BLaER1 (cell line): Measurements from ENCODE around the gene FOXJ1.

Experiments
- H3K27ac ChIP-seq: shearing (Covaris generic); formaldehyde crosslinking; 2 replicates; pipeline ENCODE4 v1.8.1; 2022
- H3K27me3 ChIP-seq: shearing (Covaris generic); formaldehyde crosslinking; 2 replicates; pipeline ENCODE4 v1.8.1; 2022
- H3K36me3 ChIP-seq: shearing (Covaris generic); formaldehyde crosslinking; 2 replicates; pipeline ENCODE4 v1.8.1; 2022
- H3K4me1 ChIP-seq: shearing (Covaris generic); formaldehyde crosslinking; 2 replicates; pipeline ENCODE4 v1.8.1; 2022
- H3K4me2 ChIP-seq: shearing (Covaris generic); formaldehyde crosslinking; 2 replicates; pipeline ENCODE4 v1.8.1; 2022
- H3K4me3 ChIP-seq: shearing (Covaris generic); formaldehyde crosslinking; 2 replicates; pipeline ENCODE4 v1.8.1; 2022
- H3K9ac ChIP-seq: shearing (Covaris generic); formaldehyde crosslinking; 2 replicates; pipeline ENCODE4 v1.8.1; 2022
- H3K9me3 ChIP-seq: shearing (Covaris generic); formaldehyde crosslinking; 2 replicates; pipeline ENCODE4 v1.8.1; 2022
- H4K20me1 ChIP-seq: shearing (Covaris generic); formaldehyde crosslinking; 2 replicates; pipeline ENCODE4 v1.8.1; 2022
- Cebpa-rat ChIP-seq: shearing (Covaris generic); IDR thresholded peaks from 2 replicates; pipeline ENCODE4 v1.8.1; 2022

The FOXJ1 gene

GRCh38 chr17:76111956-76112355 lies 29.1 kb downstream of the FOXJ1 start:
- H3K36me3 ChIP-seq: no peaks in the 10 kb centered on the region
- peaks cover under 1% of the 10 kb centered on the region; the same call in 1 of the 2 replicates for H3K4me1 ChIP-seq
- H3K9me3 ChIP-seq: peaks cover 6% of the 10 kb centered on the region; the same call in 1 of the 2 replicates
- no peak for TF ChIP-seq Cebpa-rat
- no peaks in the 10 kb centered on the region for H3K27me3 ChIP-seq
- no peak overlapping the region for H3K4me3 ChIP-seq
- H4K20me1 ChIP-seq: no peaks in the 10 kb centered on the region
- H3K4me2 ChIP-seq: no peak overlapping the region
- no peak overlapping the region for H3K27ac ChIP-seq
- H3K9ac ChIP-seq: no peak overlapping the region

- Histone ChIP-seq H3K9ac (no peak overlapping the region), H3K9me3 (no peaks in the 10 kb centered on the region), H3K4me3 (no peak overlapping the region), H3K36me3 (no peaks in the 10 kb centered on the region), H3K4me1 (peaks cover 25% of the 10 kb centered on the region), H4K20me1 (no peaks in the 10 kb centered on the region), H3K27ac (no peak overlapping the region), H3K4me2 (no peak overlapping the region), H3K27me3 (no peaks in the 10 kb centered on the region)
- no peak for TF ChIP-seq Cebpa-rat
Observed at GRCh38 chr17:76107509-76107908, 33.5 kb downstream of the FOXJ1 start.

- Histone ChIP-seq H4K20me1 (no peaks in the 10 kb centered on the region), H3K4me3 (no peak overlapping the region), H3K9me3 (no peaks in the 10 kb centered on the region), H3K27ac (no peak overlapping the region), H3K4me2 (no peak overlapping the region; the same call in 1 of the 2 replicates), H3K27me3 (no peaks in the 10 kb centered on the region), H3K9ac (no peak overlapping the region), H3K4me1 (peaks cover 33% of the 10 kb centered on the region), H3K36me3 (peaks cover 2% of the 10 kb centered on the region)
- no peak for TF ChIP-seq Cebpa-rat
Observed at GRCh38 chr17:76106703-76107102, 34.3 kb downstream of the FOXJ1 start.

DNA sequence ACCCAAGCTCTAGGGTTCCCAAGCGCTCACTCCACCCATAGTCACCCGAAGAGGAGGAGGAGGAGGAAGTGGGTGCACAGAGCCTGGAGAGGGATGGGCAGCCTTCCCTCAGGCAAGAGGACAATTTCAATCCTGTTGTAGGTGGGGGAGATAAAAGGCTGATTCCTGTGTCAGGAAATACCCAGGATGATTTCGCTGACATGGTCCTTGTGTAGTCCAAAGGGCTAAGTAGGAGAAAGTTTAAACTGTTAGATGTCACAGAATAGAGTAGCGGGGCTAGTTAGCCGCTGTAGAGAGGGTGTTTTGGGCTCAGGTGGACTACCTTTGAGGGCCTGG lies 36.2 kb downstream of the FOXJ1 start:
- no peak overlapping the region for H3K27ac ChIP-seq
- no peak overlapping the region for H3K4me2 ChIP-seq
- H3K4me1 ChIP-seq: peaks cover 33% of the 10 kb centered on the region

GRCh38 chr17:76104140-76104895 lies 36.7 kb downstream of the FOXJ1 start:
- Histone ChIP-seq H3K4me3 (peak overlapping the region; percentile 81), H3K4me1 (peaks cover 33% of the 10 kb centered on the region), H4K20me1 (no peaks in the 10 kb centered on the region), H3K27me3 (no peaks in the 10 kb centered on the region), H3K27ac (peak overlapping the region; percentile 84), H3K36me3 (peaks cover 26% of the 10 kb centered on the region), H3K4me2 (peak overlapping the region; percentile 87), H3K9me3 (no peaks in the 10 kb centered on the region), H3K9ac (peak overlapping the region; percentile 80)
- no peak for TF ChIP-seq Cebpa-rat

More for the DNA sequence above, 36.2 kb downstream of the FOXJ1 start:
- Histone ChIP-seq H3K9me3 (no peaks in the 10 kb centered on the region), H3K27me3 (no peaks in the 10 kb centered on the region), H3K9ac (no peak overlapping the region), H4K20me1 (no peaks in the 10 kb centered on the region), H3K36me3 (peaks cover 21% of the 10 kb centered on the region), H3K4me3 (no peak overlapping the region)
- no peak for TF ChIP-seq Cebpa-rat

- H3K27me3 ChIP-seq: no peaks in the 10 kb centered on the region
- H3K4me1 ChIP-seq: peaks cover 33% of the 10 kb centered on the region
- H3K27ac ChIP-seq: peak within 1 kb of the TSS; percentile 84
- TF ChIP-seq Cebpa-rat: no peak
- H3K36me3 ChIP-seq: peaks cover 32% of the 10 kb centered on the region
- no peaks in the 10 kb centered on the region for H3K9me3 ChIP-seq
- peak within 1 kb of the TSS; percentile 81 for H3K4me3 ChIP-seq
- peak within 1 kb of the TSS; percentile 87 for H3K4me2 ChIP-seq
- peak within 1 kb of the TSS; percentile 80 for H3K9ac ChIP-seq
- H4K20me1 ChIP-seq: no peaks in the 10 kb centered on the region
Observed at GRCh38 chr17:76103274-76104139, 37.5 kb downstream of the FOXJ1 start, which contains the start of gene EXOC7. TSS of gene EXOC7 (minus strand) at chr17:76103787. CDS start at chr17:76103692, 95 bp downstream.

DNA sequence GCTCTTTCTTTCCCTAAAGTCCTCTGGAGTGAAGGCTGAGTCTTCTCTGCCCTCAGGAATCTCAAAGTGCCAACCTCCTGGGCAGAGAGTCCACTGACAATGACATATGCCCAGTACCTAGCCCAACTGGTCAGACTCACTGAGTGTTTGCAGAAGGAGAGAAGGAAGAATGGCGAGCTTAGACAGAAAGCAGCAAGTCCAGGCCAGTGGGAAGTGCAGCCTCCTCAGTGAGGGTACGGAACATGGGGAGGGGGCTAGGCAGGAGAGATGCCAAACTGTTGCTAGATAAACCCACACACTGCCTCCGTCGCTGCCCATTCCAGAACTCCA lies 38.1 kb downstream of the FOXJ1 start:
- H3K4me3 ChIP-seq: peak overlapping the region; percentile 81
- no peaks in the 10 kb centered on the region for H4K20me1 ChIP-seq
- H3K27me3 ChIP-seq: no peaks in the 10 kb centered on the region
- H3K4me2 ChIP-seq: peak overlapping the region; percentile 87
- H3K9me3 ChIP-seq: no peaks in the 10 kb centered on the region
- H3K36me3 ChIP-seq: peaks cover 38% of the 10 kb centered on the region
- TF ChIP-seq Cebpa-rat: no peak
- peak overlapping the region; percentile 84 for H3K27ac ChIP-seq
- H3K9ac ChIP-seq: peak overlapping the region; percentile 80
- peaks cover 33% of the 10 kb centered on the region for H3K4me1 ChIP-seq

- no peak overlapping the region for H3K4me2 ChIP-seq
- no peak overlapping the region for H3K4me3 ChIP-seq
- no peak overlapping the region for H3K9ac ChIP-seq
- no peak for TF ChIP-seq Cebpa-rat
- H3K9me3 ChIP-seq: no peaks in the 10 kb centered on the region
- H3K27me3 ChIP-seq: no peaks in the 10 kb centered on the region
- H3K4me1 ChIP-seq: peaks cover 28% of the 10 kb centered on the region
- H3K36me3 ChIP-seq: peaks cover 89% of the 10 kb centered on the region
- peaks cover 9% of the 10 kb centered on the region for H4K20me1 ChIP-seq
- H3K27ac ChIP-seq: no peak overlapping the region
Observed at GRCh38 chr17:76097716-76098295, 43.2 kb downstream of the FOXJ1 start.

DNA sequence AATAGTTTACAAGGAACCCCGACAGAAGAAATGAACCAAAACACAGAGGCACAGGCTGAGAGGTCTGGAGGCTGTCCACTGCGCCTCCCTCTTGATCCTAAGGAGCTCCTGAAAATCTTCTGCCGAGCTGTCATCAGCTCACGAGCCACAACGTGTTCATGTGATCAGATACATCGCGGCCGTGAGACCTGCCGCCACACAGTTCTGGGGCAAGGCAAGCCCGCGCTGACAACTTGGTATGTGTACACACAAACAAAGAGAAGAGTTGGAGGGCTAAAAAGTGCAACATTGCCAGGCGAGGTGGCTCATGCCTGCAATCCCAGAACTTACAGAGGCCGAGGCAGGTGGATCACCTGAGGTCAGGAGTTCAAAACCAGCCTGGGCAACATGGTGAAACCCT lies 45.1 kb downstream of the FOXJ1 start:
- Histone ChIP-seq H3K9me3 (no peaks in the 10 kb centered on the region), H3K4me2 (no peak overlapping the region), H3K4me3 (no peak overlapping the region), H4K20me1 (peaks cover 16% of the 10 kb centered on the region), H3K9ac (no peak overlapping the region), H3K36me3 (peaks cover 96% of the 10 kb centered on the region), H3K27me3 (no peaks in the 10 kb centered on the region), H3K4me1 (peaks cover 33% of the 10 kb centered on the region), H3K27ac (no peak overlapping the region)
- no peak for TF ChIP-seq Cebpa-rat

GRCh38 chr17:76094046-76094445 lies 47.0 kb downstream of the FOXJ1 start:
- Histone ChIP-seq H3K27me3 (no peaks in the 10 kb centered on the region), H4K20me1 (peaks cover 16% of the 10 kb centered on the region), H3K9ac (no peak overlapping the region), H3K27ac (no peak overlapping the region), H3K4me2 (peak overlapping the region; percentile 72; the same call in 1 of the 2 replicates), H3K9me3 (no peaks in the 10 kb centered on the region), H3K4me3 (no peak overlapping the region), H3K4me1 (peaks cover 33% of the 10 kb centered on the region), H3K36me3 (peaks cover 96% of the 10 kb centered on the region)
- no peak for TF ChIP-seq Cebpa-rat
